Effector memory CD4-positive, alpha-beta T cell (primary cell): ENCODE data around the gene P3H2.
"Not testable (repeated sequence)": the region's sequence is repeated elsewhere in the genome, so short reads cannot be mapped to it uniquely, and the experiment has no call there.

Experiments used
- DNase-seq, 3 donors: peaks; one replicate each; pipeline ENCODE4 v3.0.0-alpha.2; 2020
- H3K27ac ChIP-seq: 2 replicates; pipeline ENCODE4 v1.7.0; 2013; ENCODE audit warnings: mild to moderate bottlenecking, low read length, moderate library complexity; ENCODE audit not compliant: insufficient read depth, poor library complexity, severe bottlenecking
- H3K27me3 ChIP-seq: replicated peaks from 2 replicates; pipeline ENCODE4 v1.7.0; 2013; ENCODE audit warnings: mild to moderate bottlenecking, low read length; ENCODE audit not compliant: insufficient read depth, control insufficient read depth, poor library complexity, severe bottlenecking
- H3K36me3 ChIP-seq: 2 replicates; pipeline ENCODE4 v1.7.0; 2013; ENCODE audit warnings: mild to moderate bottlenecking, low read length, moderate library complexity; ENCODE audit not compliant: control insufficient read depth, insufficient read depth
- H3K4me1 ChIP-seq: 2 replicates; pipeline ENCODE4 v1.7.0; 2013; ENCODE audit warnings: low read length, mild to moderate bottlenecking; ENCODE audit not compliant: control insufficient read depth, insufficient read depth, poor library complexity, severe bottlenecking
- H3K4me3 ChIP-seq: 2 replicates; pipeline ENCODE4 v1.7.0; 2013; ENCODE audit warnings: low read length, low read depth, mild to moderate bottlenecking; ENCODE audit not compliant: insufficient read depth, poor library complexity, severe bottlenecking
- H3K9me3 ChIP-seq: 2 replicates; pipeline ENCODE4 v1.7.0; 2013; ENCODE audit warnings: mild to moderate bottlenecking, low read length, moderate library complexity; ENCODE audit not compliant: control insufficient read depth

P3H2 gene

GRCh38 chr3:190076601-190077394 lies 43.9 kb downstream of the P3H2 start:
- Histone ChIP-seq H3K4me1 (no peaks in the 10 kb centered on the region), H3K27ac (no peak overlapping the region), H3K27me3 (no peaks in the 10 kb centered on the region), H3K36me3 (no peaks in the 10 kb centered on the region), H3K9me3 (no peaks in the 10 kb centered on the region), H3K4me3 (no peak overlapping the region)
- no peak for DNase-seq

GRCh38 chr3:190076136-190076535 lies 44.6 kb downstream of the P3H2 start:
- Histone ChIP-seq H3K9me3 (no peaks in the 10 kb centered on the region), H3K36me3 (no peaks in the 10 kb centered on the region), H3K27ac (no peak overlapping the region), H3K4me1 (no peaks in the 10 kb centered on the region), H3K27me3 (no peaks in the 10 kb centered on the region), H3K4me3 (no peak overlapping the region)
- no peak for DNase-seq

- Histone ChIP-seq H3K4me3 (no peak overlapping the region), H3K27me3 (no peaks in the 10 kb centered on the region), H3K36me3 (no peaks in the 10 kb centered on the region), H3K9me3 (no peaks in the 10 kb centered on the region), H3K27ac (no peak overlapping the region), H3K4me1 (no peaks in the 10 kb centered on the region)
- no peak for DNase-seq
Measured at GRCh38 chr3:190074817-190075216, 45.9 kb downstream of the P3H2 start.

- Histone ChIP-seq H3K4me3 (no peak overlapping the region), H3K27me3 (no peaks in the 10 kb centered on the region), H3K4me1 (no peaks in the 10 kb centered on the region), H3K36me3 (no peaks in the 10 kb centered on the region), H3K27ac (no peak overlapping the region), H3K9me3 (no peaks in the 10 kb centered on the region)
- DNase-seq, result no peak
Measured at GRCh38 chr3:190073264-190074008, 47.3 kb downstream of the P3H2 start.

GRCh38 chr3:190072856-190073255 lies 47.8 kb downstream of the P3H2 start:
- Histone ChIP-seq H3K4me3 (no peak overlapping the region), H3K36me3 (no peaks in the 10 kb centered on the region), H3K27ac (no peak overlapping the region), H3K27me3 (no peaks in the 10 kb centered on the region), H3K4me1 (no peaks in the 10 kb centered on the region), H3K9me3 (no peaks in the 10 kb centered on the region)
- DNase-seq, result no peak

GRCh38 chr3:190071921-190072320 lies 48.8 kb downstream of the P3H2 start:
- not testable (repeated sequence) for H3K4me3 ChIP-seq, DNase-seq, H3K27me3 ChIP-seq, H3K4me1 ChIP-seq, H3K36me3 ChIP-seq, H3K9me3 ChIP-seq, H3K27ac ChIP-seq

- H3K4me3 ChIP-seq, result no peak overlapping the region
- no peak for DNase-seq
- no peak overlapping the region for H3K27ac ChIP-seq
- no peaks in the 10 kb centered on the region for H3K9me3 ChIP-seq
- no peaks in the 10 kb centered on the region for H3K36me3 ChIP-seq
- H3K4me1 ChIP-seq, result no peaks in the 10 kb centered on the region
- no peaks in the 10 kb centered on the region for H3K27me3 ChIP-seq
Measured at GRCh38 chr3:190070622-190071347, 49.9 kb downstream of the P3H2 start.

GRCh38 chr3:190065204-190065603 lies 55.5 kb downstream of the P3H2 start:
- Histone ChIP-seq H3K4me1 (no peaks in the 10 kb centered on the region), H3K27me3 (no peaks in the 10 kb centered on the region), H3K4me3 (no peak overlapping the region), H3K27ac (no peak overlapping the region), H3K9me3 (no peaks in the 10 kb centered on the region), H3K36me3 (no peaks in the 10 kb centered on the region)
- DNase-seq, result no peak

GRCh38 chr3:190064659-190065058 lies 56.0 kb downstream of the P3H2 start:
- no peak for DNase-seq
- Histone ChIP-seq H3K36me3 (no peaks in the 10 kb centered on the region), H3K9me3 (no peaks in the 10 kb centered on the region), H3K27ac (no peak overlapping the region), H3K4me1 (no peaks in the 10 kb centered on the region), H3K27me3 (no peaks in the 10 kb centered on the region), H3K4me3 (no peak overlapping the region)

GRCh38 chr3:190064112-190064511 lies 56.6 kb downstream of the P3H2 start:
- Histone ChIP-seq H3K9me3 (no peaks in the 10 kb centered on the region), H3K4me1 (no peaks in the 10 kb centered on the region), H3K4me3 (no peak overlapping the region), H3K27me3 (no peaks in the 10 kb centered on the region), H3K27ac (no peak overlapping the region), H3K36me3 (no peaks in the 10 kb centered on the region)
- DNase-seq, result no peak
